Left forelimb (tissue), 1 donor: ENCODE data around the gene KDM4B.
A peak's percentile ranks its signal among the peaks of the same experiment; 100 is the strongest.
"Not testable (repeated sequence)": the region's sequence is repeated elsewhere in the genome, so short reads cannot be mapped to it uniquely, and the experiment has no call there.

Source experiments
- DNase-seq: peaks from one replicate; pipeline ENCODE4 v3.0.0-alpha.2; 2018; ENCODE audit warnings: low spot score

The KDM4B gene

DNA sequence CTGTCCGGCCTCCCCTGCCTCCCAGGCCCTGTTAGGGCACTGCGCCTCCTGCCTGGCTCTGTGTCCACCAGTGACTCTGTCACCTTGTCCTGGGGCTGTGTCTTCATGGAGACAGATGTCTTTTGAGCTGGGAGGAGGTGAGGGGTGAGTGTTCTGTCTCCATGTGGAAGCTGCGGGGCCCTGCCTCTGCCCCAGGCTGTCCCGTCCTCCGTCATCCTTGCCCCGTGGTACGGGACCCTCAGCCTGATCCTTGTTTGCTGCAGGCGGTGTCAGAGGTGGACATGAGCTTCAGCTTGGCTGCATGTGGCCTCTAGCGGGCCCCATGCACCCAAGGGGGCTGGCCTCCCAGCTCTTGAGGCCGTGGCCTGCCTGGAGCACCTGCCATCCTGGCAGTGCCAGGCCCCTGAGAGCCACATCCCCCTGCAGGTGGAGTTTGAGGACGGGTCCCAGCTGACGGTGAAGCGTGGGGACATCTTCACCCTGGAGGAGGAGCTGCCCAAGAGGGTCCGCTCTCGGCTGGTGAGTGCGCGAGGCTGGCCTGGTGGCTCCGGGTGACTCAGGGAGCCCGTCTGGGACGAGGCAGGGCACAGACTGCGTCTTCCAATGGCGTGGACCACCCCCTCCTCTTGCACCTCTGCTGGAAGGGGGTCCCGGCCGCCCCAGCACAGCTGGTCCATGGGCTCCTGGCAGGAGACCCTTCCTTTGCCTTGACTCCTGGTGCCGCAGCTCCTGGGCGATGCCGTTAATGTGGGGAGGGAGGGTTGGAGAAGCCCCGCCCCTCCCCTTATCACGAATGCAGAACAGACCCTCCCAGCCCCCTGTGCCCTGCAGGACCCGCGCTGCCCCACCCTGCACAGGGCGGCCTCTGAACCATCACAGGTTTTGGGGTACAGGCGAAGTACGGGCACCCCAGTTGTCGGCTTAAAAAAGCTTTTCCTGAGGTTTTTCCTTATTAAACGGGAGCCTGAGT lies 181.3 kb downstream of the KDM4B start:
- DNase-seq, result peak; percentile 57

DNA sequence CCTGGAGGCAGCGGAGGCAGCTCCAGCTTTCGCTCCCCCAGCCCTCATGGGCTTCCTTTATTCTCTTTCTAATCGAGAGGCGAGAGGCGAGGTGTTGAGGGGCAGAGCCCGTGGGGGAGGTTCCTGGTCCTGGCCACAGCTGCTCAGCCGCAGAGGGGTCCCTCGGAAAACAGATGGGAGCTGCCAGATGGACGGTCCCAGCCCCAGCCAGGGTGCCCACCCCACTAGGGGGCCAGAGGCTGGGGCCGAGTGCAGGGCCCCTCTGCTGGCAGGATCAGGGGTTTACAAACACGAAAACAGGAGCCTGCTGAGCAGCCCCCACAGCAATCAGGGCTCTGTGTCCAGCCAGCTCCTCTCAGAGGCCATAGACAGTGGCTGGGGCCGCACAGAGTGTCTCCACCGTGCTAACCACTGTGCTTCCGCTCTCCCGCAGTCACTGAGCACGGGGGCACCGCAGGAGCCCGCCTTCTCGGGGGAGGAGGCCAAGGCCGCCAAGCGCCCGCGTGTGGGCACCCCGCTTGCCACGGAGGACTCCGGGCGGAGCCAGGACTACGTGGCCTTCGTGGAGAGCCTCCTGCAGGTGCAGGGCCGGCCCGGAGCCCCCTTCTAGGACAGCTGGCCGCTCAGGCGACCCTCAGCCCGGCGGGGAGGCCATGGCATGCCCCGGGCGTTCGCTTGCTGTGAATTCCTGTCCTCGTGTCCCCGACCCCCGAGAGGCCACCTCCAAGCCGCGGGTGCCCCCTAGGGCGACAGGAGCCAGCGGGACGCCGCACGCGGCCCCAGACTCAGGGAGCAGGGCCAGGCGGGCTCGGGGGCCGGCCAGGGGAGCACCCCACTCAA lies 182.2 kb downstream of the KDM4B start:
- no peak for DNase-seq

DNA sequence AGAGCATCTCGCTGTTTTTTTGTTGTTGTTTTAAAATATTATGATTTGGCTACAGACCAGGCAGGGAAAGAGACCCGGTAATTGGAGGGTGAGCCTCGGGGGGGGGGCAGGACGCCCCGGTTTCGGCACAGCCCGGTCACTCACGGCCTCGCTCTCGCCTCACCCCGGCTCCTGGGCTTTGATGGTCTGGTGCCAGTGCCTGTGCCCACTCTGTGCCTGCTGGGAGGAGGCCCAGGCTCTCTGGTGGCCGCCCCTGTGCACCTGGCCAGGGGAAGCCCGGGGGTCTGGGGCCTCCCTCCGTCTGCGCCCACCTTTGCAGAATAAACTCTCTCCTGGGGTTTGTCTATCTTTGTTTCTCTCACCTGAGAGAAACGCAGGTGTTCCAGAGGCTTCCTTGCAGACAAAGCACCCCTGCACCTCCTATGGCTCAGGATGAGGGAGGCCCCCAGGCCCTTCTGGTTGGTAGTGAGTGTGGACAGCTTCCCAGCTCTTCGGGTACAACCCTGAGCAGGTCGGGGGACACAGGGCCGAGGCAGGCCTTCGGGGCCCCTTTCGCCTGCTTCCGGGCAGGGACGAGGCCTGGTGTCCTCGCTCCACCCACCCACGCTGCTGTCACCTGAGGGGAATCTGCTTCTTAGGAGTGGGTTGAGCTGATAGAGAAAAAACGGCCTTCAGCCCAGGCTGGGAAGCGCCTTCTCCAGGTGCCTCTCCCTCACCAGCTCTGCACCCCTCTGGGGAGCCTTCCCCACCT lies 183.3 kb downstream of the KDM4B start:
- DNase-seq, result no peak

DNA sequence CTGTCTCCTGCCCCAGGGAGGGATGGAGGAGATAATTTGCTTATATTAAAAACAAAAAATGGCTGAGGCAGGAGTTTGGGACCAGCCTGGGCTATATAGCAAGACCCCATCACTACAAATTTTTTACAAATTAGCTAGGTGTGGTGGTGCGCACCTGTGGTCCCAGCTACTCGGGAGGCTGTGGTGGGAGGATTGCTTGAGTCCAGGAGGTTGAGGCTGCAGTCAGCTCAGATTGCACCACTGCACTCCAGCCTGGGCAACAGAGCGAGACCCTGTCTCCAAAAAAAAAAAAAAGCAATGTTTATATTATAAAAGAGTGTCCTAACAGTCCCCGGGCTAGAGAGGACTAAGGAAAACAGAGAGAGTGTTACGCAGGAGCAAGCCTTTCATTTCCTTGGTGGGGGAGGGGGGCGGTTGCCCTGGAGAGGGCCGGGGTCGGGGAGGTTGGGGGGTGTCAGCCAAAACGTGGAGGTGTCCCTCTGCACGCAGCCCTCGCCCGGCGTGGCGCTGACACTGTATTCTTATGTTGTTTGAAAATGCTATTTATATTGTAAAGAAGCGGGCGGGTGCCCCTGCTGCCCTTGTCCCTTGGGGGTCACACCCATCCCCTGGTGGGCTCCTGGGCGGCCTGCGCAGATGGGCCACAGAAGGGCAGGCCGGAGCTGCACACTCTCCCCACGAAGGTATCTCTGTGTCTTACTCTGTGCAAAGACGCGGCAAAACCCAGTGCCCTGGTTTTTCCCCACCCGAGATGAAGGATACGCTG lies 184.0 kb downstream of the KDM4B start:
- DNase-seq, result no peak

DNA sequence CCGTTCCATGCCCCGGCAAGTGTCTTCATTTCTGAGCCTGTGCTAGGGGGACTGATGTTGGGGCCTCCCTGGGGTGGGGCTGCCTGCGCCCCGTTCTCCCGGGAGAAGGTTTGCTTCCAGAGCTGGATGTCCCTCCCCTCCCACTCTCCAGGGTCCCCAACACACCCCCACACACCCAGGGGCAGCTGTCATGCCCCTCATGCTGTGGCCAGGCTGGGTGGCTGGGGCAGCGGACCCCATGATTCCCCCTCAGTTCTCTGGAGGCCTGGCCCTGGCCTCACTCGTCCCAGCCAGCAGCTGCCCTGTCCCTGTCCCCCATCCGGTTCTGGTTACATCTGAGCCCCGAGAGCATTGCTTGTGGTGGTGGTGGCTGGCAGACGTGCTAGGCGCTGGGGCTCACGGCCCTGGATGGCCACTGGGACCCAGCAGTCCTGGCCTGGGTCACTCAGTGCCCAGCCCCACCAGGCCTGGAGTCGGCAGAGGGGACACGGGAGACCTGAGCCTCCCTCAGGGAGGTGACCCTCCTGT lies 184.8 kb downstream of the KDM4B start:
- DNase-seq, result no peak

DNA sequence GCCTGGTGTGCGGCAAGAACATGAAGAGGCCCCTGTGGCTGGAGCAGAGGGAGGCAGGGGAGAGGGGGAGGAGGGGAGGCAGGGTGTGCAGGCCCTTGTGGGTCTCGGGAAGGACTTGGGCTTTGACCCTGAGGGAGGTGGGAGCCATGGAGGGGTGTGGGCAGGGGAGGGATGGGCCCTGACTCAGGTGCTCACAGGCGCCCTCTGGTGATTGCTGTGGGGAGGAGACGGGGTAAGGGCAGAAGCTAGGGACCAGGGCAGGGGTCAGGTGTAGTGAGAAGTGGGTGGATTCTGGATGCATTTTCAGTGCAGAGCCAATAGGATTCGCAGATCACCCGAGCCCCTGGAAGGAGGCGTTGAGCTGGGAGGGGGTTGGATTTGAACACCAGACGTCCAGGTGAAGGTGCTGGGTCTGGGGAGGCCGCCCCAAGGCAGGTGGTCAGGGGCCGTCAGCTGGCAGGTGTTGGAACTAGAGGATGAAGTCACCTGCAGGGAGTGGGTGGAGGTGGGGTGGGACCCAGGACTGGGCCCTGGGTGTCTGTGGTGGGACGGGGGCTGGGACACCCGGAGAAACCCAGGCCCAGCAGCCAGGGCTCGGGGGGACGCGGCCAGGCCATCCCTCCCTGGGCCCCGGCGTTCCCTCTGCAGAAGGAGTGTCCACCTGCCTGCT lies 185.4 kb downstream of the KDM4B start:
- DNase-seq, result no peak

DNA sequence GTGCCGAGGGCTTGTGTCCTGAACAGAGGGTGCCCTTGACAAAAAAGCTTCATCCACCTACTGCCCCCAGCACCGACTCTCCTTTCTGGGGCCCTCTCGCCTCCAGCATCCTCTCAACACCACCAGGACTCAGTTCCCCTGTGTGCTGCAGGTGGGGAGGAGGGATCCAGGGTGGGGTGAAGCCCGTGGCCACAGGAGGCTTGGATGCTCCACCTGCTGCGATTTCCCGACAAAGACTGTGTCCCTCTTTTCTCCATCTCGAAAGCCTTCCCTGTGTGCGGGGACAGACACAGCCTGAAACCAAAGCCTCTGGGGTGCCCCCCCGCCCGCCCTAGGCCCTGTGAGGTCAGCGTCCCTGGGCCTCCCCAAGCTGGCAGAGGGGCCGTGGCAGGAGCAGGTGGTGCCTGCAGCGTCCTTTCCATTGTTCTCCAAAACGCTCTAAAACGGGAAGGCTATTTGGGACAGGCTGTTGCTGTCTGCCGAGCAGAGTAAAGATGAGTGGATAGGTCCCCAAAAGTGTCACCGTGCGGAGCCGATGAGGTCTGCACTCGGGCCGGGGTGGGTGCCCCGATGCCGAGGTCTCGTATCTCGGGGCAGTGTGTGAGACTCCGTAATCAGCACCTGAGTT lies 186.0 kb downstream of the KDM4B start:
- DNase-seq, result no peak

DNA sequence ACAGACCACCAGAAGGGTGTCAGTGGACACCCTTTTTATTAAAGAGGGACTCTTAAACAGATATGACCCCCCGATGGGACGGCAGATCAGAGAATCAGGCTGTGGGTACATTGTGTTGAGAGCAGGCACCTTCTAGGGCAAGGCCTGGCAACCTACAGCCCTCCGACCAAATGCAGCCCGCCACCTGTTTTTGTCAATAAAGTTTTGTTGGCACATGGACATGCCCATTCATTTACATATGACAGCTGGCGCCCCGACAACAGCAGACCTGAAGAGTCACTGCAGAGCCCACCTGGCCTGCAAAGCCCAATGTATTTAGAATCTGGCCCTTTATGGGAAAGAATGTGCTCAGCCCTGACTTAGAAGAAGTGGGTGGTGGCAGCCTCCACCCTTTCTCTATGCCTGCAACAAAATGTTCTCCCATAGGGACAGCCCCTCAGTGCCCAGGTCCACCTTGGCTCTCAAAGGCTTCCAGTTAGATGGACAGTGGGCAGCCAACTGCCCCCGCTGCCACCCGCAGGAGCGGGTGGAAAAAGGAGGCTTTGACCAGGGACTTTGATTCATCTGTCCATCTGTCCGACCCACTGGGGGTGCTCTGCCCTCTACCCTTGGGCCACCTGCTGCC lies 186.8 kb downstream of the KDM4B start:
- DNase-seq, result no peak

DNA sequence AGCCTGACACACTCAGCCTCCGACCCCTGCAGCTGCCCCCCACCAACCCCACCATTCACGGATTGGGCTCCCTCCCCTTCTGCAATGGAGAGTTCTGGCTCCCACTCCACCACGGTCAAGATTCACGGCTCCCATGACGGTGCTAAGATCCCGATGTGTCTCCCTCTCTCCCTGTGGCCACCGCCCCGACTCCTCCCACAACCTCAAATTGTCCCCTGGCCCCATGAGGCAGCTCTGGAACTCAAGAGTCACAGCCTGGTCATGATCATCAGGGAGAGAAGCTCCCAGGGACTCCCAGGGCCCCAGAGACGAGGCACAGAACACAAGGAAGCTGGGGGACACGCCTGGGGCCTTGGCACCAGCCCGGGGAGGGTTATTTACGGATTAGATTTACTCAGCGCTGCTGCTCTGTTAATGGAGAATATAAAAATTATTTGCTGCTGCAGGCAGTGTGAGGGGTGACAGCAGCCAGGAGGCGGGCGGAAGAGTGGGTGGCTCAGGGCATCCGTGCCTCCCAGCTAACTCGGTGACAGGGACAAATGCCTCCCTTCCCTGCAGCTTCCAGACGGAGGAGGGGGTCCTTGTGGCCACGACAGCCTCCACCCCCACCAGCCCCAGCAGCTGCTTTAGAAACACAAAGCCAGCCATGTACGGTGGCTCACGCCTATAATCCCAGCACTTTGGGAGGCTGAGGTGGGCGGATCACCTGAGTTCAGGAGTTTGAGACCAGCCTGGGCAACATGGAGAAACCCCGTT lies 187.5 kb downstream of the KDM4B start:
- DNase-seq, result no peak

DNA sequence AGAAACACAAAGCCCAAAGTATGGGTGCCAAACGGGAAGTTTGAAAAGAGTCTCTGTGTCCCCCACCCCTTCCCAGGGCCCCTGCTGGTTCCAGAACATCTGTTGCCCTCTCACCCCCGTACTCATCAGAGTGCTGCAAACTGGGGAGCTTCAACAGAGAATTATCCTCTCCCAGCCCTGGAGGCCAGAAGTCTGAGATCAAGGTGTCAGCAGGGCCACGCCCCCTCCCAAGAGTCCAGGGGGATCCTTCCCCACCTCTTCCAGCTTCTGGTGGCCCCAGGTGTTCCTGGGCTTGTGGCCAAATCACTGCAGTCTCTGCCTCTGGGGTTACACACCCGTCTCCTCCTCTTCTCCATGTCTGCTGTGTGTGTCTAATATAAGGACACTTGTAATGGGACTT lies 188.3 kb downstream of the KDM4B start:
- DNase-seq, result no peak

DNA sequence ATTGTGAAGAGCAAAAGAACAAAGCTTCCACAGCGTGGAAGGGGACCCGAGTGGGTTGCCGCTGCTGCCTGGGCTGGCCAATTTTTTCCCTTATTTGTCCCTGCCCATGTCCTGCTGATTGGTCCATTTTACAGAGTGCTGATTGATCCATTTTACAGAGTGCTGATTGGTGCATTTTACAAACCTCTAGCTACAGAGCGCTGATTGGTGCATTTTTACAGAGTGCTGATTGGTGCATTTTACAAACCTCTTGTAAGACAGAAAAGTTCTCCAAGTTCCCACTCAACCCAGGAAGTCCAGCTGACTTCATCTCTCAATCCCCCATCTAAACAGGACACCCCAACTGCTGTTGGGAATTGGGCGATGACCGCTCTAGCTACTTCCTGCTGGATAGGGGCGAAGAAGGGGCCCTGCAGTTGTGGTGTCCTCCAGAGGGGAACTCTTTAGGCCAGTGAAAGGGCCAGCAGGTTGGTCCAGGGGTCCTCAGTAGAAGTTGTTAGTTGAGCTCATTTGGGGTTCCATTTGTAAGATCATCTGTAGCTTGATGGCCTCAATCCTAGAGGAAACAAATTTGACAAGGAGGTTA lies 189.7 kb downstream of the KDM4B start:
- not testable (repeated sequence) for DNase-seq

DNA sequence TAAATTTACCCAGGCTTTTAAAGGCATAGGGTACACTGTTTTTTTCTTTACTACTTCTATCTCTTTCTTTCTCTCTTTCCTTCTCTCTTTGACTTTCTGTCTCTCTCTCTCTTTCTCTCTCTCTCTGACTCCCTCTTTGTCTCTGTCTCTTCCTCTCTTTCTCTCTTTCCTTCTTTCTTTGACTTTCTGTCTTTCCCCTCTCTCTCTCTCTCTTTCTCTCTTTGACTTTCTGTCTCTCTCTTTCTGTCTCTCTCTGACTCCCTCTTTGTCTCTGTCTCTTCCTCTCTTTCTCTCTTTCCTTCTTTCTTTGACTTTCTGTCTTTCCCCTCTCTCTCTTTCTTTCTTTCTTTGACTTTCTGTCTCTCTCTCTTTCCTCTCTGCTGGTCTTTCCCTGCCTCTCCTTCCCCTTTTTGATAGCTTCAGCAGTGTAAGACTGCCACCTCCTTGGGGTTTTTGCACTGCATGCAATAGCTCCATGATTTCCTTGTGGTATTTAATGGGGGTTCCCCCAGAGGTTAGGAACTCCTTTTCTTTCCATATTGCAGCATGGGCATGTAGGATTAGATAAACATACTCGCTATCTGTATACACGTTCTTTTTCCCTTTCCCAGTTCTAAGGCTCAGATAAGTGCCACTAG lies 191.4 kb downstream of the KDM4B start:
- DNase-seq, result not testable (repeated sequence)

DNA sequence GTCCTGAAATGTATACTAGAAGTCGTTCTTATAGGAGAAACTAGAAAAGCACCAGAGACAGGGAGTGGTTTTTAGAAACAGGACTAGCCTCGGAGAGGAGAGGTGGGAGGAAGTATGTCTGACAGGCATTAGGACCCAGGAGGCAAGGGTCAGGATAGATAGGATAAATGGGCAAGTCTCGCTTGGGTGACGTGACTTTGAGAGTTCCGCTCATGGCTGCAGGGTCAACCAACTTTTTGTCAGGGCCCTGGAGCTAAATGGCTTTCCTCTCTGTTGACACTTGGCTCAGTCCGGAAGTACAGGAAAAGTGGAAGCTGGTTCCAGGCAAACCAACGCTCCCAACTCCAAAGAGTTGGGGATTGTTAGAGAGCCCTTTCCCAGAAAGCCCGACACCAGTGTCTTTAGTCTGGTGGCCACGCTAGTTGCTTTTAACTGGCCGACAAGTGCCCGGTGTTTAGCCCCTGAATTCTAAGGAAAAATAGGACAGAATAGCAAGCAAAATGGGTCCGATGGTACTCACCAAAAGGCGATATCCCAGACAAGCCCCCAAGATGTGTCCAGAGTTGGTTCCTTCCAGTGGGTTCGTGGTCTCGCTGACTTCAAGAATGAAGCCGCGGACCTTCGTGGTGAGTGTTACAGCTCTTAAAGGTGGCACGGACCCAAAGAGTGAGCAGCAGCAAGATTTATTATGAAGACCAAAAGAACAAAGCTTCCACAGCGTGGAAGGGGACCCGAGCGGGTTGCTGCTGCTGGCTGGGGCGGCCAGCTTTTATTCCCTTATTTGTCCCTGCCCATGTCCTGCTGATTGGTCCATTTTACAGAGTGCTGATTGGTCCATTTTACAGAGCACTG lies 196.2 kb downstream of the KDM4B start:
- DNase-seq, result not testable (repeated sequence)

DNA sequence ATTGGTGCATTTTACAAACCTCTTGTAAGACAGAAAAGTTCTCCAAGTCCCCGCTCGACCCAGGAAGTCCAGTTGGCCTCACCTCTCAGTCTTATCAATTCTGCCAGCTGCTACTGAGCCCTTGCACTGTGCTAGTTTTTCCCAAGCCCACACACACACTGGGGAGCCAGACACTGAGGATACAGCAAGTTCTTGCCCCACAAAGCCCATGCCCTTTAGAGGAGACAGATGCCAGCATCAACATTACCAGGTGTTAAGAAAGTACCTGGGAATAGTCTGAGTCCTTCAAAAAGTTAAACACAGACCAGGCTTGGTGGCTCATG lies 196.7 kb downstream of the KDM4B start:
- DNase-seq, result no peak

DNA sequence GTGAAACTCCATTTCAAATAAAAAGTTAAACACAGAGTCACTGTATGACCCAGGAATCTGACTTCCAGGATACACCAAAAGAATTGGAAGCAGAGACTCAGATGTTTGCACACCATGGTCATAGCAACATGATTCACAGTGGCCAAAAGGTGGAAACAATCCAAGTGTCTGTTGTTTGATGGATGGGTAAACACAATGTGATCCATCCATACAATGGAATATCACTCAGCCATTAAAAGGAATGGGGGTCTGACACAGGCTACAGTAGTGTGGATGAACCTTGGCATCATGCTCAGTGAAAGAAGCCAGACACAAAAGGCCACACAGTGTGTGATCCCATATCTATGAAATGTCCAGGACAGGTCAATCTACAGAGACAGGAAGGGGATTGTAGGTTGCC lies 197.3 kb downstream of the KDM4B start:
- no peak for DNase-seq

DNA sequence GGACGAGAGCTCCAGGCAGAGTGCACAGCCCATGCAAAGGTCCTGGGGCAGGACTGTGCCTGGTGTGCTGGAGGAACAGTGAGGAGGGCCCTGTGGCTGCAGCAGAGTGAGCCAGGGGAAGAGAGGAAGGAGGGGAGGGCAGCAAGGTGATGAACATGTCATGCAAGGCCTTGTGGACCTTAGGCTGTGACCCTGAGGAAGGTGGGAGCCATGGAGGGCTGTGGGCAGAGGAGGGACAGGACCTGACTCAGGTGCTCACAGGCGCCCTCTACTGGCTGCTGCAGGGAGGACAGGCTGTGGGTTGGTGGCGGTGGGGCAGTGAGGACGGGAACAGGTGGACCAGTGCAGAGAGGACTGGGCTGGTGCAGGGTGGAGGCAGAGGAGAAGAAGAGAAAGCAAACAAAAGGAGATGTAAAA lies 201.4 kb downstream of the KDM4B start:
- no peak for DNase-seq

DNA sequence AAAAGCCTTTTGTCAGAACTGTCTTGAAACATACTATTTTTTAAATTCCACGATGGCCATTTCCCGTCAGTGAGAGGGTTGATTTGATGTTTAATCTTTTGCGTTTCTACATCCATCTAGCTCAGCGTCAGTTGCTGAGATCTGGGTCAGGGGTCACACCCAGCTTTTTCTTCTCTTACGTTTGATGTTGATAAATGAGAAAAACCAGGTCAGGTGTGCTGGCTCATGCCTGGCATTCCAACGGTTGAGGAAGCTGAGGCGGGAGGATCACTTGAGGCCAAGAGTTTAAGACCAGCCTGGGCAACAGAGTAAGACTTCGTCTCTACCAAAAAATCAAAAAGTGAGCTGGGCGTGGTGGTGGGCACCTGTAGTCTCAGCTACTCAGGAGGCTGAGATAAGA lies 202.8 kb downstream of the KDM4B start:
- DNase-seq, result no peak
